ENCODE results near the gene ALG12. TPM values are rescaled to one million over a fixed set of nuclear protein-coding genes. Genes with fewer than 3 reads are reported as not detected.

The ALG12 gene
- total RNA-seq, 2 experiments from 2014 or later: 11.4 to 11.7 TPM

GRCh38 chr22:49914256-49914655 is 4.0 kb downstream of the ALG12 start:
- Histone ChIP-seq H3K27ac (ENCODE audit: low read depth, low read length, poor library complexity, severe bottlenecking) (no peak overlapping the region), H3K36me3 (ENCODE audit: insufficient read depth, low read length) (no peaks in the 10 kb centered on the region), H4K20me1 (ENCODE audit: insufficient read depth, low read length) (no peaks in the 10 kb centered on the region), H3K4me2 (ENCODE audit: low read length) (no peak overlapping the region), H3K4me1 (ENCODE audit: insufficient read depth, low read length, poor library complexity, severe bottlenecking) (peaks cover 15% of the 10 kb centered on the region), H2AFZ (ENCODE audit: low read length) (no peak overlapping the region), H3K4me3 (ENCODE audit: low read depth, low read length, poor library complexity, severe bottlenecking) (no peak overlapping the region), H3K9me2 (ENCODE audit: insufficient read depth, low read length) (no peaks in the 10 kb centered on the region), H3K79me2 (ENCODE audit: insufficient read depth, low read depth, low read length) (peaks cover 8% of the 10 kb centered on the region; the same call in 1 of the 2 replicates), H3K9me3 (ENCODE audit: low read length) (no peaks in the 10 kb centered on the region)
- ChIA-PET POLR2A (no interaction called here), CTCF (ENCODE audit: unreplicated experiment) (no interaction called here)
- intact Hi-C loops (cut with micrococcal nuclease; ENCODE audit: unreplicated experiment): no loop called here
- no peak for DNase-seq (ENCODE audit: low spot score)
- BruUV-seq (replicated peaks): no TSS peak
- TF ChIP-seq EZH2phosphoT487 (IDR thresholded peaks at IDR 0.05; ENCODE audit: borderline replicate concordance, low read depth, low read length): no peak
- TF ChIP-seq CTCF (conservative IDR thresholded peaks at IDR 0.05; ENCODE audit: low read length): no peak

GRCh38 chr22:49913446-49913845 is 4.8 kb downstream of the ALG12 start:
- no TSS peak for BruUV-seq (replicated peaks)
- H3K4me3 ChIP-seq (ENCODE audit: low read depth, low read length, poor library complexity, severe bottlenecking): no peak overlapping the region
- no peaks in the 10 kb centered on the region for H3K36me3 ChIP-seq (ENCODE audit: insufficient read depth, low read length)
- H3K9me2 ChIP-seq (ENCODE audit: insufficient read depth, low read length): no peaks in the 10 kb centered on the region
- H2AFZ ChIP-seq (ENCODE audit: low read length): no peak overlapping the region
- peaks cover 8% of the 10 kb centered on the region; the same call in 1 of the 2 replicates for H3K79me2 ChIP-seq (ENCODE audit: insufficient read depth, low read depth, low read length)
- DNase-seq (ENCODE audit: low spot score): no peak
- intact Hi-C loops (cut with micrococcal nuclease; ENCODE audit: unreplicated experiment): no loop called here
- no peaks in the 10 kb centered on the region for H3K9me3 ChIP-seq (ENCODE audit: low read length)
- POLR2A ChIA-PET: no interaction called here
- no peaks in the 10 kb centered on the region for H4K20me1 ChIP-seq (ENCODE audit: insufficient read depth, low read length)
- TF ChIP-seq EZH2phosphoT487 (IDR thresholded peaks at IDR 0.05; ENCODE audit: borderline replicate concordance, low read depth, low read length) (no peak), CTCF (conservative IDR thresholded peaks at IDR 0.05; ENCODE audit: low read length) (no peak)
- CTCF ChIA-PET (ENCODE audit: unreplicated experiment): no interaction called here
- no peak overlapping the region for H3K27ac ChIP-seq (ENCODE audit: low read depth, low read length, poor library complexity, severe bottlenecking)
- H3K4me1 ChIP-seq (ENCODE audit: insufficient read depth, low read length, poor library complexity, severe bottlenecking): peaks cover 10% of the 10 kb centered on the region
- no peak overlapping the region for H3K4me2 ChIP-seq (ENCODE audit: low read length)

GRCh38 chr22:49913026-49913425 is 5.2 kb downstream of the ALG12 start:
- peaks cover 8% of the 10 kb centered on the region; the same call in 1 of the 2 replicates for H3K79me2 ChIP-seq (ENCODE audit: insufficient read depth, low read depth, low read length)
- no peak overlapping the region for H3K4me2 ChIP-seq (ENCODE audit: low read length)
- H3K4me3 ChIP-seq (ENCODE audit: low read depth, low read length, poor library complexity, severe bottlenecking): no peak overlapping the region
- no TSS peak for BruUV-seq (replicated peaks)
- intact Hi-C loops (cut with micrococcal nuclease; ENCODE audit: unreplicated experiment): no loop called here
- no peaks in the 10 kb centered on the region for H3K36me3 ChIP-seq (ENCODE audit: insufficient read depth, low read length)
- H3K9me3 ChIP-seq (ENCODE audit: low read length): no peaks in the 10 kb centered on the region
- no peak overlapping the region for H2AFZ ChIP-seq (ENCODE audit: low read length)
- no peak for DNase-seq (ENCODE audit: low spot score)
- no peaks in the 10 kb centered on the region for H3K9me2 ChIP-seq (ENCODE audit: insufficient read depth, low read length)
- H4K20me1 ChIP-seq (ENCODE audit: insufficient read depth, low read length): no peaks in the 10 kb centered on the region
- TF ChIP-seq CTCF (conservative IDR thresholded peaks at IDR 0.05; ENCODE audit: low read length) (no peak), EZH2phosphoT487 (IDR thresholded peaks at IDR 0.05; ENCODE audit: borderline replicate concordance, low read depth, low read length) (no peak)
- peaks cover 10% of the 10 kb centered on the region for H3K4me1 ChIP-seq (ENCODE audit: insufficient read depth, low read length, poor library complexity, severe bottlenecking)
- ChIA-PET CTCF (ENCODE audit: unreplicated experiment) (interaction anchor here (1.0 kb wide), 1 partner anchor 9 kb away, joined by 3 read pairs; no protein-coding TSS in a partner anchor), POLR2A (interaction anchor here (0.5 kb wide), 1 partner anchor 753 kb away, joined by 3 read pairs; no protein-coding TSS in a partner anchor)
- no peak overlapping the region for H3K27ac ChIP-seq (ENCODE audit: low read depth, low read length, poor library complexity, severe bottlenecking)

Measured in OCI-LY7 (cell line).